Measurements from ENCODE around the gene BTNL9.

BTNL9 gene

GRCh38 chr5:181020688-181021087 is 19.4 kb upstream of the BTNL9 start:
- Histone ChIP-seq H2AK5ac (ENCODE audit: low read length, severe bottlenecking) (no peak overlapping the region), H3K18ac (ENCODE audit: low read depth in 1 of 2, low read length in 2 of 2) (no peak overlapping the region), H3K14ac (ENCODE audit: low read length in 2 of 2) (no peak overlapping the region), H3K79me1 (replicated peaks; ENCODE audit: low read length, poor library complexity, severe bottlenecking) (no peaks in the 10 kb centered on the region), H4K8ac (ENCODE audit: low read length) (no peak overlapping the region), H3K4me1 (ENCODE audit: control insufficient read depth, insufficient read depth, low read depth, low read length) (no peaks in the 10 kb centered on the region), H3K4ac (ENCODE audit: low read depth in 1 of 2, low read length in 2 of 2) (no peak overlapping the region), H3K36me3 (ENCODE audit: control insufficient read depth in 1 of 2, insufficient read depth in 2 of 2, low read depth in 1 of 2, low read length in 2 of 2) (no peaks in the 10 kb centered on the region), H2BK12ac (ENCODE audit: low read length in 2 of 2) (no peak overlapping the region), H3K4me2 (ENCODE audit: low read length, poor library complexity, severe bottlenecking) (no peak overlapping the region), H2BK120ac (ENCODE audit: low read depth, low read length) (no peak overlapping the region), H2AFZ (ENCODE audit: low read depth, low read length) (no peak overlapping the region), H2BK15ac (ENCODE audit: low read depth, poor library complexity, severe bottlenecking) (no peak overlapping the region), H4K91ac (ENCODE audit: low read length) (no peak overlapping the region), H3K27me3 (ENCODE audit: control insufficient read depth in 1 of 2, insufficient read depth in 1 of 2, low read length in 2 of 2) (no peaks in the 10 kb centered on the region), H3K9ac (ENCODE audit: low read length) (no peak overlapping the region), H3K4me3 (ENCODE audit: insufficient read depth in 1 of 2, low read depth in 1 of 2, low read length in 2 of 2) (no peak overlapping the region), H3K9me3 (ENCODE audit: control insufficient read depth, low read length) (peaks cover 35% of the 10 kb centered on the region), H2BK5ac (ENCODE audit: low read depth, low read length, poor library complexity, severe bottlenecking) (no peak overlapping the region), H3K27ac (ENCODE audit: low read length, poor library complexity, severe bottlenecking) (no peak overlapping the region), H3K23ac (ENCODE audit: low read length in 2 of 2) (no peak overlapping the region)
- WGBS, result 68% methylated on average over 3 of the region's 3 CpGs
- no peak for DNase-seq

- no peak overlapping the region for H3K4ac ChIP-seq (ENCODE audit: low read depth in 1 of 2, low read length in 2 of 2)
- H3K27ac ChIP-seq (ENCODE audit: low read length, poor library complexity, severe bottlenecking), result no peak overlapping the region
- no peak overlapping the region for H3K14ac ChIP-seq (ENCODE audit: low read length in 2 of 2)
- H2AFZ ChIP-seq (ENCODE audit: low read depth, low read length), result no peak overlapping the region
- H2AK5ac ChIP-seq (ENCODE audit: low read length, severe bottlenecking), result no peak overlapping the region
- no peak for DNase-seq
- H3K36me3 ChIP-seq (ENCODE audit: control insufficient read depth in 1 of 2, insufficient read depth in 2 of 2, low read depth in 1 of 2, low read length in 2 of 2), result no peaks in the 10 kb centered on the region
- no peak overlapping the region for H3K4me2 ChIP-seq (ENCODE audit: low read length, poor library complexity, severe bottlenecking)
- no peak overlapping the region for H2BK5ac ChIP-seq (ENCODE audit: low read depth, low read length, poor library complexity, severe bottlenecking)
- no peak overlapping the region for H2BK120ac ChIP-seq (ENCODE audit: low read depth, low read length)
- H3K4me1 ChIP-seq (ENCODE audit: control insufficient read depth, insufficient read depth, low read depth, low read length), result no peaks in the 10 kb centered on the region
- H3K27me3 ChIP-seq (ENCODE audit: control insufficient read depth in 1 of 2, insufficient read depth in 1 of 2, low read length in 2 of 2), result no peaks in the 10 kb centered on the region
- peak overlapping the region in 1 of 2 experiments; percentile 17 for H3K23ac ChIP-seq (ENCODE audit: low read length in 2 of 2)
- H2BK15ac ChIP-seq (ENCODE audit: low read depth, poor library complexity, severe bottlenecking), result no peak overlapping the region
- H3K4me3 ChIP-seq (ENCODE audit: insufficient read depth in 1 of 2, low read depth in 1 of 2, low read length in 2 of 2), result peak overlapping the region in 1 of 2 experiments; percentile 14
- no peak overlapping the region for H3K18ac ChIP-seq (ENCODE audit: low read depth in 1 of 2, low read length in 2 of 2)
- no peak overlapping the region for H4K8ac ChIP-seq (ENCODE audit: low read length)
- no peak overlapping the region for H4K91ac ChIP-seq (ENCODE audit: low read length)
- peaks cover 32% of the 10 kb centered on the region for H3K9me3 ChIP-seq (ENCODE audit: control insufficient read depth, low read length)
- H3K9ac ChIP-seq (ENCODE audit: low read length), result no peak overlapping the region
- no peak overlapping the region for H2BK12ac ChIP-seq (ENCODE audit: low read length in 2 of 2)
- 50% methylated on average over 1 of the region's 1 CpG for WGBS
- H3K79me1 ChIP-seq (replicated peaks; ENCODE audit: low read length, poor library complexity, severe bottlenecking), result no peaks in the 10 kb centered on the region
These were observed 15.6 kb upstream of the BTNL9 start for GRCh38 chr5:181024245-181025064.

DNA sequence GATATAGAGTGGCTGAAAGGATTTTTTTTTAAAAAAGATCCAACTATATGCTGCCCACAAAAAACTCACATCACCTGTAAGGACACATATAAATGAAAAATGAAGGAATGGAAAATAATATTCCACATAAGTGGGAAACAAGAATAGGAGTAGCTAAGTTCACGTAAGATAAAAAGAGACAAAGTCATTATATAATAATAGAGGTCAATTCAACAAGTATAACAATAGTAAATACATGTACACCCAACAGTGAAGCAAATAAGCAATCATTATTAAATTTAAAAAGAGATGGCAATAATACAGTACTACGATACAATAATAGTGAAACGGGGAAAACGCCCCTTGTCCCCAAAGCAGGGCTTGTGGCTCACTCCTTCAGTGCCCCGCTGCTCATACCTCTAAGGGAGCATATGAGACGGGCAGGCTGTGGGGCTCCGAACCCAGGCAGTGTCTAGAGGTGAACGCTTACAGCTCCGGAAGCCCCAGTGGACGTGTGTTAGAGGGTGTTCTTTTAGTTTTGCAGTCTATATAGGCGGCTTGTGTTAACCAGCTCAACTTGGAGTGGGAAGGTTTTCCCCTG is 12.5 kb upstream of the BTNL9 start:
- no peak overlapping the region for H2BK5ac ChIP-seq (ENCODE audit: low read depth, low read length, poor library complexity, severe bottlenecking)
- no peak overlapping the region for H3K18ac ChIP-seq (ENCODE audit: low read depth in 1 of 2, low read length in 2 of 2)
- no peak overlapping the region for H3K9ac ChIP-seq (ENCODE audit: low read length)
- no peaks in the 10 kb centered on the region for H3K79me1 ChIP-seq (replicated peaks; ENCODE audit: low read length, poor library complexity, severe bottlenecking)
- H4K8ac ChIP-seq (ENCODE audit: low read length), result no peak overlapping the region
- no peak overlapping the region for H2BK12ac ChIP-seq (ENCODE audit: low read length in 2 of 2)
- H3K27ac ChIP-seq (ENCODE audit: low read length, poor library complexity, severe bottlenecking), result no peak overlapping the region
- no peak overlapping the region for H3K23ac ChIP-seq (ENCODE audit: low read length in 2 of 2)
- H3K9me3 ChIP-seq (ENCODE audit: control insufficient read depth, low read length), result peaks cover 13% of the 10 kb centered on the region
- no peak overlapping the region for H2BK120ac ChIP-seq (ENCODE audit: low read depth, low read length)
- no peak for DNase-seq
- no peaks in the 10 kb centered on the region for H3K4me1 ChIP-seq (ENCODE audit: control insufficient read depth, insufficient read depth, low read depth, low read length)
- 62% methylated on average over 10 of the region's 11 CpGs for WGBS
- no peak overlapping the region for H3K4me2 ChIP-seq (ENCODE audit: low read length, poor library complexity, severe bottlenecking)
- H3K36me3 ChIP-seq (ENCODE audit: control insufficient read depth in 1 of 2, insufficient read depth in 2 of 2, low read depth in 1 of 2, low read length in 2 of 2), result no peaks in the 10 kb centered on the region
- no peaks in the 10 kb centered on the region for H3K27me3 ChIP-seq (ENCODE audit: control insufficient read depth in 1 of 2, insufficient read depth in 1 of 2, low read length in 2 of 2)
- no peak overlapping the region for H3K4me3 ChIP-seq (ENCODE audit: insufficient read depth in 1 of 2, low read depth in 1 of 2, low read length in 2 of 2)
- no peak overlapping the region for H2AFZ ChIP-seq (ENCODE audit: low read depth, low read length)
- H4K91ac ChIP-seq (ENCODE audit: low read length), result no peak overlapping the region
- H3K14ac ChIP-seq (ENCODE audit: low read length in 2 of 2), result no peak overlapping the region
- no peak overlapping the region for H2AK5ac ChIP-seq (ENCODE audit: low read length, severe bottlenecking)
- no peak overlapping the region for H2BK15ac ChIP-seq (ENCODE audit: low read depth, poor library complexity, severe bottlenecking)
- H3K4ac ChIP-seq (ENCODE audit: low read depth in 1 of 2, low read length in 2 of 2), result no peak overlapping the region

GRCh38 chr5:181028032-181028819 is 11.8 kb upstream of the BTNL9 start:
- Histone ChIP-seq H4K8ac (ENCODE audit: low read length) (no peak overlapping the region), H3K4me1 (ENCODE audit: control insufficient read depth, insufficient read depth, low read depth, low read length) (no peaks in the 10 kb centered on the region), H3K9ac (ENCODE audit: low read length) (no peak overlapping the region), H3K27me3 (ENCODE audit: control insufficient read depth in 1 of 2, insufficient read depth in 1 of 2, low read length in 2 of 2) (no peaks in the 10 kb centered on the region), H3K18ac (ENCODE audit: low read depth in 1 of 2, low read length in 2 of 2) (no peak overlapping the region), H3K4me2 (ENCODE audit: low read length, poor library complexity, severe bottlenecking) (no peak overlapping the region), H3K4me3 (ENCODE audit: insufficient read depth in 1 of 2, low read depth in 1 of 2, low read length in 2 of 2) (no peak overlapping the region), H2BK5ac (ENCODE audit: low read depth, low read length, poor library complexity, severe bottlenecking) (no peak overlapping the region), H4K91ac (ENCODE audit: low read length) (no peak overlapping the region), H2BK12ac (ENCODE audit: low read length in 2 of 2) (no peak overlapping the region), H3K27ac (ENCODE audit: low read length, poor library complexity, severe bottlenecking) (no peak overlapping the region), H3K14ac (ENCODE audit: low read length in 2 of 2) (no peak overlapping the region), H3K79me1 (replicated peaks; ENCODE audit: low read length, poor library complexity, severe bottlenecking) (no peaks in the 10 kb centered on the region), H3K4ac (ENCODE audit: low read depth in 1 of 2, low read length in 2 of 2) (no peak overlapping the region), H3K23ac (ENCODE audit: low read length in 2 of 2) (no peak overlapping the region), H2AK5ac (ENCODE audit: low read length, severe bottlenecking) (no peak overlapping the region), H3K9me3 (ENCODE audit: control insufficient read depth, low read length) (peaks cover 8% of the 10 kb centered on the region), H2BK15ac (ENCODE audit: low read depth, poor library complexity, severe bottlenecking) (no peak overlapping the region), H2BK120ac (ENCODE audit: low read depth, low read length) (no peak overlapping the region), H2AFZ (ENCODE audit: low read depth, low read length) (no peak overlapping the region), H3K36me3 (ENCODE audit: control insufficient read depth in 1 of 2, insufficient read depth in 2 of 2, low read depth in 1 of 2, low read length in 2 of 2) (no peaks in the 10 kb centered on the region)
- 58% methylated on average over 26 of the region's 26 CpGs for WGBS
- DNase-seq, result no peak
